ENCODE measurements around the gene NAV3. TPM values are rescaled to one million over a fixed set of nuclear protein-coding genes. Genes with fewer than 3 reads are reported as not detected.

NAV3 gene
- total RNA-seq, 2 donors from 2014 or later = 0.20 to 1.9 TPM

- TF ChIP-seq CTCF (conservative IDR thresholded peaks at IDR 0.05) = no peak
- no peak for DNase-seq
- H3K27ac Mint-ChIP-seq = no peak overlapping the region
Measured at GRCh38 chr12:78171061-78171460, 340.4 kb downstream of the NAV3 start.

DNA sequence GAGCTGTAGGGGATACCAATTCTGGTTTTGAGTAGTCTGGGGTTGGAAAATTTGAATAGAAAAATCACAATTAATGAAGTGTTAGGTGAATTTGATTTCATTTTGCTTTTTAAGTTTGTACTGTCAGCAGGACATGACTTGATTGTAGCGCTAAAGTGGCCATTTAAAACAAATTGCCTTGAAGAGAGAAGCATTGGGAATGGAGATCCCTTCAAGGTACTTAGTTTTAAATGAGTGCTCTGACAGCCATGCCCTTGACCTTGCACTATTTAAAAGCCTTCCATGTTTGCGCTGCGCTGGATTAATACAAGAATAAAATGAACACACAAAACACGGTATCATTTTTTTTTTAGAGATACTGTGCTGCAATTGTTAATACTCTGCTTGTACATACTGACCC lies 345.9 kb downstream of the NAV3 start:
- Histone ChIP-seq H3K9me3 (ENCODE audit: control insufficient read depth, low read length) (no peaks in the 10 kb centered on the region), H3K4me1 (ENCODE audit: control insufficient read depth, insufficient read depth, low read length) (no peaks in the 10 kb centered on the region), H3K36me3 (ENCODE audit: control insufficient read depth, insufficient read depth, low read length) (no peaks in the 10 kb centered on the region), H3K27ac (ENCODE audit: low read depth, low read length) (no peak overlapping the region), H3K9ac (ENCODE audit: extremely low read depth, low read length, poor library complexity, severe bottlenecking) (no peak overlapping the region), H3K27me3 (ENCODE audit: control insufficient read depth, insufficient read depth, low read length, poor library complexity, severe bottlenecking) (no peaks in the 10 kb centered on the region), H3K4me3 (ENCODE audit: low read length) (no peak overlapping the region)
- 91 to 92% methylated on average over 4 of the region's 4 CpGs for WGBS, 2 experiments (ENCODE audit: insufficient coverage in 1 of 2, insufficient read length in 1 of 2)
- Mint-ChIP-seq H3K9me3 (no peaks in the 10 kb centered on the region), H3K27me3 (ENCODE audit: insufficient read depth) (no peaks in the 10 kb centered on the region), H3K4me1 (peaks cover 4% of the 10 kb centered on the region), H3K27ac (no peak overlapping the region), H3K36me3 (ENCODE audit: low read depth) (no peaks in the 10 kb centered on the region), H3K4me3 (no peak overlapping the region)
- TF ChIP-seq CTCF (conservative IDR thresholded peaks at IDR 0.05) = no peak
- DNase-seq = no peak

More at GRCh38 chr12:78171061-78171460, 340.4 kb downstream of the NAV3 start:
- Histone ChIP-seq H3K9me3 (ENCODE audit: control insufficient read depth, low read length) (no peaks in the 10 kb centered on the region), H3K27ac (ENCODE audit: low read depth, low read length) (no peak overlapping the region), H3K27me3 (ENCODE audit: control insufficient read depth, insufficient read depth, low read length, poor library complexity, severe bottlenecking) (no peaks in the 10 kb centered on the region), H3K4me1 (ENCODE audit: control insufficient read depth, insufficient read depth, low read length) (no peaks in the 10 kb centered on the region), H3K4me3 (ENCODE audit: low read length) (no peak overlapping the region), H3K36me3 (ENCODE audit: control insufficient read depth, insufficient read depth, low read length) (no peaks in the 10 kb centered on the region), H3K9ac (ENCODE audit: extremely low read depth, low read length, poor library complexity, severe bottlenecking) (no peak overlapping the region)
- no peaks in the 10 kb centered on the region for H3K9me3 Mint-ChIP-seq
- no peaks in the 10 kb centered on the region for H3K4me1 Mint-ChIP-seq
- H3K4me3 Mint-ChIP-seq = no peak overlapping the region
- WGBS, 2 experiments (ENCODE audit: insufficient coverage in 1 of 2, insufficient read length in 1 of 2) = 100% methylated on average over 1 of the region's 1 CpG
- H3K27me3 Mint-ChIP-seq (ENCODE audit: insufficient read depth) = no peaks in the 10 kb centered on the region
- H3K36me3 Mint-ChIP-seq (ENCODE audit: low read depth) = no peaks in the 10 kb centered on the region

DNA sequence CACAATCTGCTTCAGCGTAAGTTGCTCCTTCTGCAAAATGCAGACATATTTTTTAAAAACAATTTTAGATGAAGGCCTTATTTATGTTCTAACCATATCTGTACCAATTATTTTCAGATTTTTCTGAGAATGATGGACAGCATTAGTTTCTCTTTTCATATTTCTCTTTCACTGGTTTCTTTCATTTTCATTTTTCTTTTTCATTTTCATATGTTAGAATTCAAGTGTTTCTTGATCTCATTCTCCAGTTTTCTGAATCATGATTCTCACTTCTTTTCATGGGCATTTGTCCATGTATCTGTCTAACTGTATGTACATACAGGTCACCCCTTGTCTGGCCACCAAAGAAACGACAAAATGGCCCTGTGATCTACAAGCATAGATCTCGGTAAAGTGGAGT lies 346.6 kb downstream of the NAV3 start:
- no peak overlapping the region for H3K27ac ChIP-seq (ENCODE audit: low read depth, low read length)
- no peaks in the 10 kb centered on the region for H3K9me3 ChIP-seq (ENCODE audit: control insufficient read depth, low read length)
- H3K36me3 ChIP-seq (ENCODE audit: control insufficient read depth, insufficient read depth, low read length) = no peaks in the 10 kb centered on the region
- no peaks in the 10 kb centered on the region for H3K36me3 Mint-ChIP-seq (ENCODE audit: low read depth)
- H3K4me1 Mint-ChIP-seq = peaks cover 4% of the 10 kb centered on the region
- H3K27me3 ChIP-seq (ENCODE audit: control insufficient read depth, insufficient read depth, low read length, poor library complexity, severe bottlenecking) = no peaks in the 10 kb centered on the region
- no peaks in the 10 kb centered on the region for H3K4me1 ChIP-seq (ENCODE audit: control insufficient read depth, insufficient read depth, low read length)
- no peak overlapping the region for H3K27ac Mint-ChIP-seq
- H3K4me3 ChIP-seq (ENCODE audit: low read length) = no peak overlapping the region
- no peaks in the 10 kb centered on the region for H3K27me3 Mint-ChIP-seq (ENCODE audit: insufficient read depth)
- WGBS, 2 experiments (ENCODE audit: insufficient coverage in 1 of 2, insufficient read length in 1 of 2) = 89 to 97% methylated on average over 3 of the region's 3 CpGs
- H3K4me3 Mint-ChIP-seq = no peak overlapping the region
- DNase-seq = no peak
- H3K9ac ChIP-seq (ENCODE audit: extremely low read depth, low read length, poor library complexity, severe bottlenecking) = no peak overlapping the region
- TF ChIP-seq CTCF (conservative IDR thresholded peaks at IDR 0.05) = no peak
- H3K9me3 Mint-ChIP-seq = no peaks in the 10 kb centered on the region
